Amniotic stem cell (primary cell): ENCODE data around the gene STRA6.
A peak's percentile ranks its signal among the peaks of the same experiment; 100 is the strongest.

Experiments used
- DNase-seq: peaks from one replicate; lab custom pipeline; 2025; lab: John Stamatoyannopoulos, UW

The STRA6 gene

DNA sequence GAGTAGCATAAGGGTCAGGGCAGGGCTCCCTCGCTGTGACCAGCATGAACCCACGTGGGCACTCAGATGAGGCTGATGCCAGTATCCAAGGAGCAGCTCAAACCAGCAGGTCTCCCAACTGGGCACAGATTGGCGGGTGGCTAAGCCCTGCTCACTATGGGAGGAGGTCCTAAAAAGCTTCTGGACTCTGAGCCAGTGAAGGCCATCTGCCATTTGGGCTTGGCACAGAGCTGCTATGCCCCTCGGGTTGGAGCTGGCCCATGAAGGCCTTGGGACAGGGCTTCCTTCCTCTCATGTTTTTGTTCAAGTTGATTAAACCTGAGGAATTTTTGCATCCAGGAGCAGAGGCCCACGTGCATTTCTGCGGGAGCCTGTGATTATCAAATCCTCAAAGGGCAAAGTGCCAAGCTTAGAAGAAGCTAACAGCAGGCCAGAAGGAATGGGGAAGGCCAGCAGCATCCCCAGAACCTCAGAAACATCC, 4.3 kb upstream of the STRA6 start:
- DNase-seq, result peak; percentile 24

DNA sequence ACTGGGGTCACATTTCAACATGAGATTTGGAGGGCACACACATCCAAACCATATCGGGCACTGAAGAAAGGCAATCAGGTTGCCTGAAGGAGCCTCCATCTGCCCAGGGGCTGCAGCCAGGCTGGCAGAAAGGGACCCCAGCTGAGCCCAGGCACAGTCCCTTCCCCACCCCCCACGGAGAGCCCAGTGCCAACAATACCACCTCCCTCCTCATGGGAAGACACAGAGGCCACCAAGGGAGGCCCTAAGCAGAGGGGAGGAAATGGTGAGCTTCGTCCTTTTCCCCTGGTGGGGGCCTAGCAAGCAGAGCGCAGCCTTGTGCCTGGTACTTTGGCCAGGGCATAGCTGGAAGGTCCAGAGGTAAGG, 3.0 kb upstream of the STRA6 start:
- no peak for DNase-seq

DNA sequence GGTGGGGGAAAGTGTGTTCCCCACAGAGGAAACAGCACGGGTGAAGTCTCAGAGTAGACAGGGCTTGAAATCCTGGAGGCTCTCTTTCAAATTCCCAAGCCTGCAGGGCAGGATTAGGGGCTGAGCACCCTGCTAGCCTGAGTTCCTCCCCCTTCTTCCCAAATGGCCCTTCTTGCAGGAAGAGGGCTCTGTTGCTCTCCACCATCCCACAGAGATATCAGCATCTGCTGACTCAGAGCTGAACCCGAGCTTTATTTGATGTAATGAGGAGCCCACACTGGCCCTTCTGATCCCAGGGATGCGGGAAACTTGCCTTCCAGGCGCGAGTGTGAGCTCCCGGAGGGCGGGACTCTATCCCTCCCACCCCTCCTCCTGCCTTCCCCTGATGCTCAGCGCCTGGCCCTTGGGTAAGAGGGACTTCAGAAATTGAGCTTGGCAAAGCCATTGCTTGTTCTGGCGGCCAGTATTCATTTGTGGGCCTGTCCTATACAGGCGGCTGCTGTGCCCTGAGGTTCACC, 1.4 kb upstream of the STRA6 start:
- peak; percentile 42 for DNase-seq

DNA sequence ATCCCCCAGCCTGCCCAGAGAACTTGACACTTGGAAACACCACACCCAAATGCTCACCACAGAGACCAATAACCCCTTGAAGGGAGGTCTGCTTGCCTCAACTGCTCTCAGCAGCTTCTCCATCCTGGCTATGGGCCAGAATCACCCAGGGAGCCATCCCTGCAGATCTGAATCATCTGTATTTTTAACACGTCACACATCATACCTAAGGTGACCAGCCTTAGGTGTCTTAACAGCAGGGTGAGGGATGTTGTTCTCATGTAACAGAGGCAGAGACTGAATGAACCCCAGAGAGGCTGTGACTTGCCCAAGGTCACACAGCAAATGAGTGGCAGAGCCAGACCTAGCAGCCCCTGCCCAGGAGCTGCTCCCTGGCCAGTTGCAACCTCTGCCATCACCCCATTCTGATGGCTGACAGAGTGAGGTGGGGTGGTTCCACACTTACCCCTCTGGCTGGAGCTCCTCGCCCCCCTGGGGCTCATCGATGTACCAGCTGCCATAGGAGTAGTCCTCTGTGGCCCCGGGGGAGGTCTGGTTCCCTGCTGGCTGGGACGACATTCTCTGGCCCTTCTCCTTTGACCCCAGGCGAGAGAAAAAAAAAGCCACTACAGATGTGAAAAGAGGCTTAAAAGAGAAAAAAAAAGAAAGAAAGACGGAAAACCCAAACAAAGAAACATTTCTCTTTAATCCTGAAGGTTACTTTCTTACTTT, 722 bp downstream of the STRA6 start:
- DNase-seq, result no peak

DNA sequence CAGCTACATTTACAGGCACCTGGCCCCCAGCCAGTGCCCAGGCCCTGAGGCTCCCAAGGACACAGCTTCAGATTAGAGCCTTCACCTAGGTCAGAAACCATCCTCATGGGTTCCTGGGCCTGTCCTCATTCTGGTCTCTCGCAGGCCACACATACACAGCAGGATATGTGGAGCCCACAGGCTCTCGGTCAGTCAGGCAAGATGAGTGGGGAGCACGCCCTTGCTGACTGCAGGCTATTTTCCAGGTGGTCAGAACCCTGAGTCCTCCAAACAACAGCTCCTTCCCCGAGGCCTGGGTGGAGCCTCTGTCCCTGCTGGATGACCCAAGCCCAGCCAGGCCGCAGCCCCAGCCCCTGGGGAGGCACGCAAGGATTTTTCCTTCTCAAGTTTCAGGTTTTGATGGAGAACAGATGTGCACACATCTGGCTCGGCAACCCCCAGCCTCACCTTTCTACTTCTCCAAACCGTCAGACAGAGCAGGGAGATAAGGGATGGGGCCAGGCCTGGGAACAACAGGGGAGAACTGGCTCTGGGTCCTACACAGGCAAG, 1.6 kb downstream of the STRA6 start:
- no peak for DNase-seq

DNA sequence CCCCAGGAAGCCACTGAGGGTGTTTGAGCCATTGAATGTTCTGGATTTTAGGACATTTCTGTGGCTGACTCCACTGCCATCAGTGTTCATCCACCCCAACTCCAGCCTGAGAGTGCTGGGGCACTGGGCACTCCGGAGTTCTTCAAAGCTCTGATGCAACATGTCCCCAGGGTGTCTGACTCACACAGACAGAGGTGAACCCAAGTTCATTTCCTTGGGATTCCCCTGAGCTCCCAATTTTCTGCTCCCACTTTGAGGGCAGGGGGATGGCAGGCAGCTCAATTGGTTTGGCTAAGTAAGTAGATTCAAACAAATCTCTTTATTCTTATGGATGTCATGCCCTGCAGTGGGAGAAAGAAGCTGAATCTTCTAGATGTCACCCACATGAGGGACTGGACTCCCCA, 2.2 kb downstream of the STRA6 start:
- peak; percentile 88 for DNase-seq

DNA sequence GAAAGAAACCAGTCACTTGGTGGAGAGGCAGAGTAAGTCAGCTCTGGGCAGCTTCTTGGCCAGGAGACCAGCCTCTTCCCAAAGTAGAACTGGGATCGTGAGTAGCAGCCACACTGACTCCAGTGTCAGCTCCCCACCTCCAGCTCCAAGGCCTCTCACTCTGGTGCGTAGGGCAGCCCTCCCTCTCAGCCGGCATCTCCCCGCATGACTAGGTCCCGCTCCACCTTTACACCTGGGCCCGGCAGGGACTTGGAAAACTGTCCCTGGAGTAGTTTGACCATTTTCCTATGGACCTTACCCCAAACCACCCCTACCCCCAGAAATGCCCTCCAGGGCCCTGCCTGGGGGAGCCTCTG, 3.3 kb downstream of the STRA6 start:
- no peak for DNase-seq

DNA sequence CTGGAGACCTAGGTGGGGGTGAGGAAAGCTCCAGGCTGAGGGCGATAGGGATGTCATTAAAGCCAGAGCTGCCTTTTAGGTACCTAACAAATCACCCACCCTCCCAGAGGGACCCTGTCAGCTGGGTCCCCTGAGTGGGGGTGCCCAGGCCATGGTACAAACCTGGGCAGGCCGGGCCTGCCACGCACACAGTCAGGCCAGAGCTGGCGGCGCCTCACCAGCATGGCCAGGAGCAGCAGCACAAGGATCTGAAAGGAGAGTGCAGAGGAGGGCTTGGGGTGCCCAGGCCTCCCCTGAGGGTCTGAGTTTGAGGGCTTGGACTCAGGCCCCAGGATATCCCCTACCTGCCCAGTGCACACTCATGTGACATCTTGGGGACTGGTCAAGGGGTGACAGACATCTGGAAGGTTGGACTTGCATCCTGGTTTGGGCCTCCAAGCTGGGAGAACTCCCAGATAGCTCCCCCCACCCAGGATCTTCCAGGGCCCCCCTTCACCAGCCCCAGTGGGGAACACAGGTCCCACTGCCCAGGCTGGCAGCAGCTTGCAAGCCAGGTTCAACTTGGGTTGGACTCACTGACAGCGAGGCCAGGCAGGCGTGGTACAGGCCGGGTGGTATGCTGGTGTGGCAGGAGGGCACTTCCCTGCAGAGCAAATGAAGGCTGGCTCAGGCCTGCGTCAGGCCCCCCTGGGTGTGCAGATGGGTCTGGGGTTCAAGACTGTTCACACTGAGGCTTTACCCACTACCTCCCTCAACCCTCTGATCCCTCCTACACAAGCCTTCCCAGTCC, 5.2 kb downstream of the STRA6 start:
- no peak for DNase-seq

DNA sequence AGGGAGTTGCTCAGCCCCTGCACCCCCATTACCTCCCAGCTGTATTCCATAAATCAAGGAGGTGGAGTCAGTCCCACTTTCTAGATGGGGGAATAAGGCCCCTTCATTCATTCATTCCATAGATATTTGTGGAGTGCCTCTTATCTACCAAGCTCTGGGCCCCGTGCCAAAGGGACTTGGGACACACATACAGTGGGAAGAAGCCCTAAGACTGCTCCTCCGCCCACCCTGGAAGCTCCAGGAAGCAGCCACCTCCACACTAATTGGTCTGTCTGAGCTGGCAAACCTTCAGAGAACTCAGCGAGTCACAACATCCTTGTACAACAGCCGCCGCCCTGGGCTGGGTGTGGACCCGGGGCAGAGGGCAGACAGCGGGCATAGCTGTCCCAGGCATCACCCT, 6.4 kb downstream of the STRA6 start:
- peak; percentile 71 for DNase-seq

DNA sequence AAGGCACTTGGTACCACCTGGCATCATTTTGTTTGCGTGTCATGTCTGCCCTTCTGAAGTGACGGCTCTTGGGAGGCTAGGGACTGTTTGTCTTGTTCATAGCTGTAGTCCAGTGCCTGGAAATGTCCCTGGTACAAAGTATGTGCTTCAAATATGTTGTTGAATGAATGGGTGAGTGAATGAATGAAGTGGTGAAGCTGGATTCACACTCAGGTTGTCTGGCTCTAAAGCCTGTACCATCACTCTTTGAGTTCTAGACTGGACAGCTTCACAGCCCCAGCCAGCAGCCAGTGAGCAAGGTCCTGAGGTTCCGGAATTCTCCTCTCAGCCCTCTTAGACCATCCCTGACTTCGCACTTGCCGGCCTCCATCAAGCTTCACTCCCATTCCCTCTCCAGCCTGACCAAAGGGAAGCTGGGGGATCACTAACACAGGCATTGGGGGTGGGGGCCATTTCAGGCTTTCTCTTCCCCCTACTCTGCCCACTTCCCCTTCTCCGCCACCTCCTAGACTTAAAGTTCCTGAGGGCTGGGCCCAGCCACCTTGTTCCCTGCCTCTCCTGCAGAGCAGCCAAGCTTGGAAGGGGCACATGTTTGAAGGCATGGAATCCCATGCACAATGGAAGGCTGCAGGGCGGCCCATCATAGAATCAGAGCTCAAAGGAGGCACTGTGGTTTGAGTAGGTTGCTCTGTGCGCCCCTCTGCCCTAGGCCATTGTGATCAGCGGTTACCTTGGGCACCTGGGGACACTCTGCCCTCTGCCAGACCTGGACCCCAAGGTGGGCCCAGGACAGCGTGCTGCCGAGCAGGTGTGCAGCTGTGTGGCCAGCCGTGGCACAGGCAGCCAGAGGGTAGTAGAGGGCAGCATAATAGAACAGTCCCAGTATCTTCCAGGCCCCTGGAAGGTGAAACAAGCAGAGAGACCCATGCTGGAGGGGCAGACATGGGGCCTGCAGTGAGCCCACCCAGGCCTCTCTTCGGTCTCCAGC, 7.7 kb downstream of the STRA6 start:
- no peak for DNase-seq

DNA sequence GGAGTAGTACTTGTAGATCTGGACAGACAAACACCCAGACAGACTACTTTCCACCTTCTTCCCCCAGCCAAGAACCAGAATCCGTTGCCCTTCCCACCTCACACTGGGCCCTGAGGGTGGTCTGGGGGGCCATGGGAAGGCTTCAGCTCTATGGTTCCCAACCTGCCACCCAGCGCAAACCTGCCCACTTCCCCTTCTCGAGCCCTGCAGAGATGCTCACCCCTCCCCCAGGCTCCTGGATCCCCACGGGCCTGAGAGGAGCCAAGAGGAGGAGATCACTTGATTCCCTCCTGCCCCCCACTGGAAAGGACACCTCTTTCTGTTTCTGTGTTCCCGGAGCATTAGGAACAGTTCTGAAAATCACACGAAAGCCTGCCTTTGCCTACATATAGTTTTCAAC, 8.7 kb downstream of the STRA6 start:
- no peak for DNase-seq

DNA sequence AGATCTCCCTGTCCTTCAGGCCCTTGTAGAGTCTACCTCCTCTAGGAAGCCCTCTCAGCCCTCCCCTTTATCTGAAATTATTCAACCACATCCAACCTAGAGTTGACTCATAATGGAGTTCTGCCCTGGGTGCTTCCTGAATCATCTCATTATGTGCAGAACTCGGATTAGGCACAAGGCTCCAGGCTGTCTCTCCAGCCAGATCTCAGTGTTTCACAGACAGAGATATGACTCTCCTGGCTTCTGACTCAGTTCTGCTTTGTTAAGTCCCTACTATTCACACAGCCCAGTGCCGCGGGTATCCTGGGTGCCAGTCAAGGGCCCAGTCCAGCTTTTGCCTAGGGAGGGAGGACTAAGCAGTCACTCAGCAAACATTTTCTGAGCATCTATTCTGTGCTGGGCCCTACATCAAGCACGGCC, 9.3 kb downstream of the STRA6 start:
- peak; percentile 82 for DNase-seq

DNA sequence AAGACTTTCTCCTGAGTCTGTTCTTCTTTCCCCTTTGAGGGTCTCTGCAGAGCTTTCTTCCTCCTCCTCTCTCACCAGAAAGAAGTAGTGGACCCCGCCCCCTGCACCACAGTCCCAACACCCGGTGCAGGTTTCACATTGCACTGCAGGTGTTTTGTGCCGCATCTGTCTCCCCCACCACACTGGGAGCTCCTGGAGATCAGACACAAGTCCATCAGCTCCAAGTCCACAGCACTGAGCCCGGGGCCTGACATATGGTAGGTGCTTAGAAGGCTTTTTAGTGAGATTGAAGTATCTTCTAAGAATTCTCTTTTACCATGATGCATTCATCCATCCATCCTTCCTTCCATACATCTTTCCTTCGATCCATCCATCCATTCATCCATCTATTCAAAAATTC, 9.8 kb downstream of the STRA6 start:
- no peak for DNase-seq

DNA sequence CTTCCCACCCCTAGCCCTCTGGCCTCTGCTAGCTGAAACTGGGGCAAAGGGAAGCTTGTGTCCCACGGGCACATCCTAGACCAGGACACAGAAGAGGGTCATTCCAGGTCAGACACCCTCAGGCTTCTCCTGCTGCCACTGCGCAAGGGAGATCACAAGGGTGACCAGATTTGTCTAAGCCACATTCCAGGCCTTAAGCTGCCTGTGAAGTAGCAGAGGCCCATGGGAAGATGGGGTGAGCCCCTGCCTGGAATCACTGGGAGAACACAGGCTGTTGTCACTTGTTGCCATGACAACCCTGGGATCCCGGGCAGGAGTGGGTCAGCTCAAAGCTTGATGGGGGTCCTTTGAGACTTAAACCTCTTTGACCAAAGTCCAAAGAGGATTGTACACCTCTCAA, 10.8 kb downstream of the STRA6 start:
- DNase-seq, result no peak

DNA sequence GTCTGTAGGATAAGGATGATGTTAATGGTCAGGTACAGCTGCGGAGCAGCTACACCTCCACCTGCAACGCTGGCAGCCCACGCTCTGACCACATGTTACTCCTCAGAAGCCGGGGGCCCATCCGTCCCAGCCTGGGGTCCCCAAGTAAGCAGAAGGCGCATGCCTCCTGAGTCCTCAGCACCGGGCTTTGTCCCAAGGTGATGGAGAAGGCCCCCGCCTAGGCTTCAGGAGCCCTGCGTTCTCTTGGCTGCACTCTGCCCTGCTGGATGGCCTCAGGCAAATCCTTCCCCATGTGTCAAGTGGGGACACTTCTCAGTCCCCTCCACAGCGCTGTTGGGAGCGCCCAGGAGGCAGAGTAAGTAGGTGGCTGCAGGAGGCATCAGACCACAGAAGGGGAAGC, 14.4 kb downstream of the STRA6 start:
- DNase-seq, result no peak

DNA sequence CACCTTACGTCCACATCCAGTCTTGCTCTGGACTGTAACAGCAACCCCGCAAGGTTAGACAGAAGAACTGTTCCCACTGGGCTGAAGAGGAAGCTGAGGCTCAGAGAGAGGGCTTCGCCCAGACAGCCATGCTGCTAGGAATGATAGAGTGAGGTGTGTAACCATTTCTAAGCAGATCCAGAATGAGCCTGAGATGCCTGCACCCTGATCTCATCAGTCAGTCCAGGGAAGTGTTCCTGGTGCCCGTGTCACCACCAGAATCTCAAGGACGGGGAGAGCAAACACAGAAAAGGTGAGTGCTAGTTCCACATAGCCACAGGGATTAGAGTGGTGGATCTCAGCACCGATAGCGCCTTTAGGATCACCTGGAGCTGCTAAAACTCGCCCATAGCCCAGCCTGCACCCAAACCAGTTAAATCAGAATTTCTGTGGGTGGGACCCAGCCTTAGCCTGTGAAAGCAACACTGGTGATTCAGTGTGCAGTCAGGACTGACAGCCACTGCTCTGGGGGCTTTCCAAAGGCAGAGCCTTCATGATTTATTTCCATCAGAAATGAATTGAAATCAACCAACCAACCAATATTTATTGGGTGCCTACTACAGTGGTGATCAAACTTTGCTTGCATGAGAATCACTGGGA, 16.8 kb downstream of the STRA6 start:
- DNase-seq, result no peak

DNA sequence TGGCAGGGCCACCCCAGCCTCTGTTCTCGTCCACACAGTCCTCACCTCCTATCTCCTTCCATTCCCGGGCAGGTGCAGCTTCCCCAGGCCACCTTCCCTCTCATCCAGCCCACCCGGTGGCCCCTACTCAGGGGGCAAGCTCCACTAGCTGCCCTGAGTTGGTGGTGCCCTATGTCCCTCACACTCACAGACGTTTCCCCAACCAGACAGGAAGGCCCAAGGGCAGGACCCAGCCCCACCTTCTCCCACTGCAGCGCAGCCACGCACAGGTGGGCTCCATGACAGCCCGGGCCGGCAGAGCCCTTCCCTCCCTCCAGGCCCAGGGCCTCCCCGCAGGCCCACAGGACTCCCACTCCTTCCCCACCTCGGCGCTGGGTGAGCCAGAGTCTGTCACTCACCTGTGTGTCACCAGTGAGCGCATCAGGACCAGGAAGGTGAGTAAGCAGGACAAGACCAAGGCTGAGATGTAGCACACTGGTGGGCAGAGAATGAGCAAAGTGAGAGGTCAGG, 17.9 kb downstream of the STRA6 start:
- no peak for DNase-seq

DNA sequence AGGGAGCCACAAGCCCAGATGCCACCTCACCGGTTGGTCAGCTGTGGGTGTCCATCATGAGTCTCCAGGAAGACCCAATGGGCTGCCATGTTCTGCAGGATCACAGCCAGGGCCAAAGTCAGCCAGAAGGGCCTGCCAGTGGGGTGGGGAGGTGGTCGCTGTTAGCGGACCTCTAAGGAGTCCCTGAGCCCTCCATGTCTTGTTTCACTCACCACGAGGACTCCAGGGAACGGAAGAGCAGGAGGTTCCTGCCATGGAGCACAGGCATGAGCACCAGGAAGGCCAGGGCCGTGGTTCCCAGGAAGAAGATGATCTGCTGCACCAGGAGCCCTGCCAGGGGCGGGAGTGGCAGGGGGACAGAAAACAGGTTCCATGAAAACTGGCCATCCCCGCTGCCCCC, 20.5 kb downstream of the STRA6 start:
- DNase-seq, result no peak

DNA sequence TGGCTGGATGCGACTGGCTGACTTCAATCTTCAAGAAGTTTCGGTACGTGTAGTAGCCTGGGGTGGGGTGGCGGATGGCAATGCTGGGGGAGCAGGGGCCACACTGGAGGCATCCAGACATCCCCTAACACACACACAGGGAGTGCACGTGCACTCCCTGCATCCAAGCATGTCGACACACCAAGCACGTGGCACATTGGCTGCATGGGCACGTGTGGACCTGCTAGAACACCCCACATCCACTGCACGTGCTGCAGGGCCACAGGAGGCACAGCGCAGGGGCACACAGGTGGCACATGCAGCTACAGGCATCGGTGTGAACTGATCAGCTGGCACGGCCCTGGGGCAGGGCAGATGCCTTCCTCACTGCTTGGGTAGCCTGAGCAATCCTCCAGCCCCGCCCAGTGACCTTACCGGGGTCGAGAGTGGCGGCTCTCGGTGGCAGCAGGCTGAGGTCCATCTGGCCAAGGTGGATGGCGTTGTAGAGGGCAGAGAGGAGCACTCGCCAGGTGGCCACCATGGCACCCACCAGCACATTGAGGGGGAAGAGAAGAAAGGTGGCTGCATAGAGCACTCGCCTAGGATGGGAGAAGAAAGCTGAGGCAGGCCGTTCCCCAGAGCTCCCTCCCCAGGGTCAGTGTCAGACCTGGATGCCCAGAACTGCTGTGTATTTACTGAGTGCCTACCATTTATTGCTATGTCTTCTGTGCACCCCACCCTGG, 21.5 kb downstream of the STRA6 start:
- no peak for DNase-seq
